AG04450 (cell line): ENCODE data around the gene WDR43. TPM values are rescaled to one million over a fixed set of nuclear protein-coding genes. Genes with fewer than 3 reads are reported as not detected.
A peak's percentile ranks its signal among the peaks of the same experiment; 100 is the strongest.

ENCODE experiments used
- CTCF ChIA-PET: fragments of 300-600, 350-600 bp; formaldehyde crosslinking; extraction: SDS; loops from one replicate; lab custom pipeline; 2022; ENCODE audit warnings: antibody characterized with exemption, inconsistent platforms; lab: Charles Lee
- POLR2A ChIA-PET: fragments of 350-600 bp; formaldehyde crosslinking; extraction: SDS; loops from one replicate; lab custom pipeline; 2021; ENCODE audit warnings: antibody characterized with exemption, inconsistent platforms; lab: Yijun Ruan, JAX
- DNase-seq: peaks from one replicate; pipeline ENCODE4 v3.0.0-alpha.2; 2011; ENCODE audit warnings: low read depth, low spot score
- H3K27ac ChIP-seq: one replicate; pipeline ENCODE4 v1.5.1; 2012; ENCODE audit warnings: low read depth, low read length, control low read depth
- H3K27me3 ChIP-seq: one replicate; pipeline ENCODE4 v1.6.0; 2012; ENCODE audit warnings: low read length; ENCODE audit not compliant: control insufficient read depth, insufficient read depth
- H3K4me3 ChIP-seq: 2 replicates; pipeline ENCODE4 v1.5.1; 2011; ENCODE audit warnings: mild to moderate bottlenecking, low read depth, low read length, control low read depth
- H3K9me3 ChIP-seq: 2 replicates; pipeline ENCODE4 v1.5.1; 2012; ENCODE audit warnings: low read length; ENCODE audit not compliant: control insufficient read depth, insufficient read depth
- CTCF ChIP-seq: IDR thresholded peaks from 2 replicates; pipeline ENCODE4 v1.5.1; 2011; ENCODE audit warnings: low read depth, low read length, control low read depth, inconsistent platforms
- polyA minus RNA-seq: library from RNA; depleted of rRNA, polyadenylated mRNA; stranded (reverse); fragments of >200 nt; gene quantifications from 2 replicates; pipeline ENCODE4 v1.2.3, GENCODE V29; 2011; rRNA and poly(A)+ RNA removed
- polyA plus RNA-seq: library from polyadenylated mRNA; depleted of rRNA; stranded (reverse); fragments of >200 nt; gene quantifications from 2 replicates; pipeline ENCODE4 v1.2.3, GENCODE V29; 2011; rRNA removed

WDR43 gene
- polyA plus RNA-seq = 67.2 and 95.5 TPM in 2 replicates
- polyA minus RNA-seq = 114 and 198 TPM in 2 replicates

- POLR2A ChIA-PET = interaction anchor here (0.6 to 2.1 kb wide), 10 partner anchors 8 to 1344 kb away, joined by 3 to 21 read pairs (median 5); partner anchors contain the start of genes PPP1CB and TRMT61B
- no peaks in the 10 kb centered on the region for H3K27me3 ChIP-seq
- CTCF ChIA-PET = no interaction called here
- H3K9me3 ChIP-seq = no peaks in the 10 kb centered on the region; the same call in 1 of the 2 replicates
- peak; percentile 98 for DNase-seq
- H3K4me3 ChIP-seq = peak within 1 kb of the TSS; percentile 100
- peak within 1 kb of the TSS; percentile 41 for H3K27ac ChIP-seq
- no peak for TF ChIP-seq CTCF
These were observed at the start of gene WDR43 for GRCh38 chr2:28894470-28895188. Gene WDR43 (plus strand): TSS chr2:28894667. CDS start chr2:28894699, 32 bp downstream.

- Histone ChIP-seq H3K4me3 (no peak overlapping the region), H3K27ac (no peak overlapping the region), H3K9me3 (no peaks in the 10 kb centered on the region), H3K27me3 (no peaks in the 10 kb centered on the region)
- no peak for DNase-seq
- ChIA-PET CTCF (no interaction called here), POLR2A (interaction anchor here (0.5 kb wide), 1 partner anchor 321 kb away, joined by 3 read pairs; no protein-coding TSS in a partner anchor)
- no peak for TF ChIP-seq CTCF
These were observed 39.3 kb upstream of the WDR43 start for GRCh38 chr2:28855193-28855592.

GRCh38 chr2:28855977-28856376, 38.5 kb upstream of the WDR43 start:
- Histone ChIP-seq H3K27ac (no peak overlapping the region), H3K4me3 (no peak overlapping the region), H3K9me3 (no peaks in the 10 kb centered on the region), H3K27me3 (no peaks in the 10 kb centered on the region)
- POLR2A ChIA-PET = no interaction called here
- DNase-seq = no peak
- CTCF ChIA-PET = no interaction called here
- no peak for TF ChIP-seq CTCF

- TF ChIP-seq CTCF = no peak
- Histone ChIP-seq H3K4me3 (peak overlapping the region; percentile 89), H3K9me3 (no peaks in the 10 kb centered on the region), H3K27ac (no peak overlapping the region), H3K27me3 (no peaks in the 10 kb centered on the region)
- ChIA-PET CTCF (interaction anchor here (1.1 kb wide), 1 partner anchor 302 kb away, joined by 3 read pairs; no protein-coding TSS in a partner anchor), POLR2A (interaction anchor here (2.2 kb wide), 1 partner anchor 26 kb away, joined by 21 read pairs; the partner anchor contains the start of gene WDR43)
- no peak for DNase-seq
These were observed 25.9 kb upstream of the WDR43 start for GRCh38 chr2:28868611-28869010.
